KOPT-K1 (cell line): Measurements from ENCODE around the gene SRD5A1.

Source experiments
- H3K27ac ChIP-seq: fragments of 200-600 bp; sonication (generic); 2 replicates; pipeline ENCODE4 v1.5.1; 2016; ENCODE audit warnings: antibody characterized with exemption, mild to moderate bottlenecking, low read depth, low read length; ENCODE audit not compliant: poor library complexity, severe bottlenecking
- H3K36me3 ChIP-seq: fragments of 200-600 bp; sonication (generic); 2 replicates; pipeline ENCODE4 v1.5.1; 2017; ENCODE audit warnings: antibody characterized with exemption, mild to moderate bottlenecking, low read length, moderate library complexity; ENCODE audit not compliant: insufficient read depth
- H3K9me3 ChIP-seq: fragments of 200-600 bp; sonication (generic); 2 replicates; pipeline ENCODE4 v1.5.1; 2017; ENCODE audit warnings: antibody characterized with exemption, low read length, mild to moderate bottlenecking; ENCODE audit not compliant: insufficient read depth, poor library complexity, severe bottlenecking

Gene SRD5A1

GRCh38 chr5:6715271-6715670, 82.0 kb downstream of the SRD5A1 start:
- Histone ChIP-seq H3K9me3 (no peaks in the 10 kb centered on the region), H3K27ac (no peak overlapping the region), H3K36me3 (peaks cover 42% of the 10 kb centered on the region)

- H3K27ac ChIP-seq: peak overlapping the region; percentile 0
Observed at GRCh38 chr5:6715758-6716628, 82.8 kb downstream of the SRD5A1 start.

GRCh38 chr5:6716629-6717149, 83.4 kb downstream of the SRD5A1 start:
- Histone ChIP-seq H3K9me3 (no peaks in the 10 kb centered on the region), H3K36me3 (peaks cover 47% of the 10 kb centered on the region)

More at GRCh38 chr5:6715758-6716628, 82.8 kb downstream of the SRD5A1 start:
- Histone ChIP-seq H3K36me3 (peaks cover 46% of the 10 kb centered on the region), H3K9me3 (no peaks in the 10 kb centered on the region)

GRCh38 chr5:6717247-6717646, 84.0 kb downstream of the SRD5A1 start:
- Histone ChIP-seq H3K27ac (no peak overlapping the region), H3K9me3 (no peaks in the 10 kb centered on the region), H3K36me3 (peaks cover 47% of the 10 kb centered on the region)

More at GRCh38 chr5:6716629-6717149, 83.4 kb downstream of the SRD5A1 start:
- H3K27ac ChIP-seq: peak overlapping the region; percentile 0

GRCh38 chr5:6717687-6718086, 84.4 kb downstream of the SRD5A1 start:
- Histone ChIP-seq H3K36me3 (peaks cover 47% of the 10 kb centered on the region), H3K9me3 (no peaks in the 10 kb centered on the region), H3K27ac (no peak overlapping the region)

GRCh38 chr5:6718161-6718681, 85.0 kb downstream of the SRD5A1 start:
- Histone ChIP-seq H3K36me3 (peaks cover 50% of the 10 kb centered on the region), H3K27ac (no peak overlapping the region)

GRCh38 chr5:6718718-6719117, 85.5 kb downstream of the SRD5A1 start:
- Histone ChIP-seq H3K27ac (no peak overlapping the region), H3K9me3 (no peaks in the 10 kb centered on the region), H3K36me3 (peaks cover 55% of the 10 kb centered on the region)

More at GRCh38 chr5:6718161-6718681, 85.0 kb downstream of the SRD5A1 start:
- no peaks in the 10 kb centered on the region for H3K9me3 ChIP-seq

GRCh38 chr5:6719417-6719816, 86.2 kb downstream of the SRD5A1 start:
- Histone ChIP-seq H3K36me3 (peaks cover 62% of the 10 kb centered on the region), H3K27ac (no peak overlapping the region), H3K9me3 (no peaks in the 10 kb centered on the region)

GRCh38 chr5:6719896-6720560, 86.8 kb downstream of the SRD5A1 start:
- H3K36me3 ChIP-seq: peaks cover 67% of the 10 kb centered on the region
- H3K27ac ChIP-seq: no peak overlapping the region
- no peaks in the 10 kb centered on the region for H3K9me3 ChIP-seq

GRCh38 chr5:6720561-6720921, 87.3 kb downstream of the SRD5A1 start:
- no peak overlapping the region for H3K27ac ChIP-seq
- no peaks in the 10 kb centered on the region for H3K9me3 ChIP-seq
- H3K36me3 ChIP-seq: peaks cover 70% of the 10 kb centered on the region

- peaks cover 74% of the 10 kb centered on the region for H3K36me3 ChIP-seq
- H3K9me3 ChIP-seq: no peaks in the 10 kb centered on the region
- peak overlapping the region; percentile 26 for H3K27ac ChIP-seq
Observed at GRCh38 chr5:6721442-6721841, 88.2 kb downstream of the SRD5A1 start.

GRCh38 chr5:6722015-6722414, 88.8 kb downstream of the SRD5A1 start:
- Histone ChIP-seq H3K36me3 (peaks cover 74% of the 10 kb centered on the region), H3K9me3 (no peaks in the 10 kb centered on the region), H3K27ac (peak overlapping the region; percentile 26)

GRCh38 chr5:6723122-6723815, 90.0 kb downstream of the SRD5A1 start:
- Histone ChIP-seq H3K36me3 (peaks cover 62% of the 10 kb centered on the region), H3K27ac (no peak overlapping the region), H3K9me3 (no peaks in the 10 kb centered on the region)

- H3K36me3 ChIP-seq: peaks cover 56% of the 10 kb centered on the region
- H3K9me3 ChIP-seq: no peaks in the 10 kb centered on the region
- no peak overlapping the region for H3K27ac ChIP-seq
Observed at GRCh38 chr5:6723816-6724300, 90.6 kb downstream of the SRD5A1 start.
